ENCODE results near the gene CCDC17. TPM values are rescaled to one million over a fixed set of nuclear protein-coding genes. Genes with fewer than 3 reads are reported as not detected.

Gene CCDC17
- total RNA-seq, 1 donor from 2014 or later, result 1.9 TPM

DNA sequence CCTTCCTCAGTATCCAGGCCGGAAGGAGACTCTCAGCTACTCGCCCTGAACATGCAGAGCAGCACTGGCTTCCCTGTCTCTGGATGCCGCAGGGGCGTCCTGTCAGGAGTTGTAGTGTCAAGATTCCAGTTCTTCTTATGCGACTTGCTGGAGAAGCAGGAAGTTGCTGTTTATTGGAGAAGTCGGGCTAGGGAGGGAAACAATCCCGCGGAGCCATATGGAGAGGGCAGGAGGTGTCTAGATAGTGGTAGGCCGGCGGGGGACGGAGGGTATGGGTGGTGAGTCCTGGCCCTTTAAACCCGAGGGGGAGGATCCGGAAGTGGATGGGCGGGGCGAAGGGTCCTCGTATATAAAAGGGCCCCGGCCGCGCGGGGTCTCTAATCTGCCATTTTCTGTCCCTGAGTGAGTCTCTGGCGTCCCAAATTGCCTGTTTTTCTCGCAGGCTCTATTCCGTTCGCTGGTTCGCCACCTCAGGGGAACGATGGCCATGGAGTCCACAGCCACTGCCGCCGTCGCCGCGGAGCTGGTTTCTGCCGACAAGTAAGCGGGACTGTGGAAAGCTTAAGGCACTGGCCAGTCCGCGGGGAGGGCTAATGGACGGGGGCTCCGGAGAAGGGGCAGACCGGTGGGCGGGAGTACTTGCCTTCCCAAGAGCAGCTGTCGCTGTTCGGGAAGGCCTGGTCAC is 40.0 kb downstream of the CCDC17 start, which contains the start of gene NASP:
TSS of gene NASP (plus strand) at position 376 of the 685 bp plus-strand sequence. CDS start at position 482, 106 bp downstream.
- peak; percentile 94 for DNase-seq (ENCODE audit: low spot score)

DNA sequence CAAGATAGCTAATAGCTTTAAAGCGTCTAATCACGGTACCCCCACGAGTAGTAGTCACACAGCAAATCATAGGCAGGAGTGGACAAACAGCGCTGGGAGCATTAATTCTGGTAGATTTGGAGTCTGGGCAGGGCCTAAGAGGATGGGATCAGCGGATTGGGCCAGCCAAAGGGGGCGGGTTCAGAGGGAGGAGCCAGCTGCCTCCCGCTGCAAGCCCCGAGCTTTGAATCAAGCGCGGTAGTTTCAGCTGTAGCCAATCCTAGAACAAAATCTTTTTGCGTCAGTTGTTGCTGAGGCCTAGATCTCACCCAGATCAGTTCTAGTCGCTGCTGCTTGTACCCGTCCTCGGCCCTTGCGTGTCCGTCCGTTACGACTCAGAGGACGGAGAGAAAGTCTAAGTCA is 40.6 kb downstream of the CCDC17 start:
- DNase-seq (ENCODE audit: low spot score), result peak; percentile 99

DNA sequence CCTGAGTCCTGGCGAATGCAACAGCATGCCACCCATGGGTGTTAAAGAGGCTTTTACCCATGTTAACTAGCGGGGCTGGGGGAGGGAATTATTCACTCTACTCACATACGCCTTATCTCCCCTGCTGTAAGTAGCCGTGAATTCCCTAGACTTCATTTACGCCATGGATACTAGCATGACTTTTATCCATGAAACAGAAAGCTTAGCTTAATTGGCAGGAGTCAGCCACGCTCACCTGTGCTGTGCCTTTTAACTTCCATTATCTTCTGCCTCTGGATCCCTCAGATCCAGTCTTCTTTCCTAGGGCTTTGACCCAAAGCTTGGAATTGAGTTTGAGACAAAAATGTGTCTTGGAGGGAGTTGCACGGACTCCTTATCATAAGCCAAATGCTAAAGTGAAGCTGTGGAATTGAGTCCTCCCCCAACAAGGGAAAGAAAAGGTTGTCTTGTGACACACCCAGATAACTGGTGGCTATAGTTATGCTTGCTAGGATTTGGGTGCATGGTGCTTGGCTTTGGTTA is 49.7 kb downstream of the CCDC17 start:
- DNase-seq (ENCODE audit: low spot score), result no peak

DNA sequence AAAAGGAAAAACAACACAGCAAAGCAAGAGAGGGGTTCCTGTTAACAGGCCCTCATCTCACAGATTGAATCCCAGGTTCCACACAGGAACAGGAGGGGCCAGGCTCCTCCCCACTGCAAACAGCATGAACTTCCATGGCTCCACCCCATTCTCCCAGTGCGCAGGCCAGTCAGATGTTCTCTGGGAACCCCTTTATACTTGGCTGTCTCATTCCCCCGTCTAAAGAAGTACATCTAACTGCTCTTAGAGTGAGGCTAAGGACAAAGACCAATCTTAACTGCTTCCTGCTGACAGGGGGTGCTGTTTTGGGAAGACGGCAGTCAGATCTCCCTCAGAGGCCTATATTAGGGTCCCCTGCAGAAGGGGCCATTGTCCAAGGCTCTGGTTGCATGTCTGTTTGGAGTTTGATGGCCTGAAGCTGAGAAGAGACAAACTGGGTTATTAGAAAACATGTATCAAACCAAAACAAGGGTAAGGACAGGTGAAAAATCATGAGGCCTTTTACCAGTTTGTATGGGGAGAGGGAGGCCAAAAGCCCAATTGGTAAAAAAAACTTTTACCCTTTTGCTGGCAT is 50.5 kb downstream of the CCDC17 start:
- DNase-seq (ENCODE audit: low spot score), result no peak

DNA sequence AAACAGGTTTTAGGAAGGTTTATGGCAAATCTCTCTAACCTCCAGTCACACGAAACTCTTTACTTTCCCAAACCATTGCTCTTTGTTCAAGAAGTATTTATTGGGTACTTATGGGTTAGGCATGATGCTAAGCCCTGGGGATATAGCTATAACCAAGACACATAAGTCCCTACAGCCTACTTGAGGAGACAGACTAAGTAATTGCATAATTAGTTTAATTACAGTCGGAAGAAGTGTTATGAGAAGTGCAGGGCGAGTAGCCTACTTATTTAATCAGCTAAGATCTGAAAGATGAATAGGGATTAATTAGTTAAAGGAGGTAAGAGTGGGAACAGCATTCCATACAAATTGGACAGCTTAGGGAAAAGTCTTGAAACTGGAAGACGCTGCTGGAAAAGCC is 53.2 kb downstream of the CCDC17 start:
- DNase-seq (ENCODE audit: low spot score), result no peak

Other genes starting within 250 kb of the CCDC17 start
- 6.0 TPM for gene TESK2, start 132.9 kb downstream of the CCDC17 start, total RNA-seq (ENCODE audit: insufficient read depth, low replicate concordance)
- gene CCDC163, start 124.0 kb downstream of the CCDC17 start, total RNA-seq (ENCODE audit: insufficient read depth, low replicate concordance), result 0.72 TPM
- gene MMACHC, start 123.8 kb downstream of the CCDC17 start, total RNA-seq (ENCODE audit: insufficient read depth, low replicate concordance), result 1.2 TPM
- gene PRDX1, start 102.2 kb downstream of the CCDC17 start, total RNA-seq (ENCODE audit: insufficient read depth, low replicate concordance), result 181 TPM
- gene AKR1A1, start 73.2 kb downstream of the CCDC17 start, total RNA-seq (ENCODE audit: insufficient read depth, low replicate concordance), result 84.0 TPM
- 27.4 TPM for gene NASP, start 40.0 kb downstream of the CCDC17 start, total RNA-seq (ENCODE audit: insufficient read depth, low replicate concordance)
- gene GPBP1L1, start 62.5 kb upstream of the CCDC17 start, total RNA-seq (ENCODE audit: insufficient read depth, low replicate concordance), result 69.8 TPM
- 7.5 TPM for gene TMEM69, start 64.1 kb upstream of the CCDC17 start, total RNA-seq (ENCODE audit: insufficient read depth, low replicate concordance)
- 15.2 TPM for gene IPP, start 126.6 kb upstream of the CCDC17 start, total RNA-seq (ENCODE audit: insufficient read depth, low replicate concordance)
- 25.0 TPM for gene MAST2, start 179.6 kb upstream of the CCDC17 start, total RNA-seq (ENCODE audit: insufficient read depth, low replicate concordance)

Data from umbilical cord (tissue), 2 donors.